ENCODE measurements around the gene ZNF511.

ZNF511 gene

DNA sequence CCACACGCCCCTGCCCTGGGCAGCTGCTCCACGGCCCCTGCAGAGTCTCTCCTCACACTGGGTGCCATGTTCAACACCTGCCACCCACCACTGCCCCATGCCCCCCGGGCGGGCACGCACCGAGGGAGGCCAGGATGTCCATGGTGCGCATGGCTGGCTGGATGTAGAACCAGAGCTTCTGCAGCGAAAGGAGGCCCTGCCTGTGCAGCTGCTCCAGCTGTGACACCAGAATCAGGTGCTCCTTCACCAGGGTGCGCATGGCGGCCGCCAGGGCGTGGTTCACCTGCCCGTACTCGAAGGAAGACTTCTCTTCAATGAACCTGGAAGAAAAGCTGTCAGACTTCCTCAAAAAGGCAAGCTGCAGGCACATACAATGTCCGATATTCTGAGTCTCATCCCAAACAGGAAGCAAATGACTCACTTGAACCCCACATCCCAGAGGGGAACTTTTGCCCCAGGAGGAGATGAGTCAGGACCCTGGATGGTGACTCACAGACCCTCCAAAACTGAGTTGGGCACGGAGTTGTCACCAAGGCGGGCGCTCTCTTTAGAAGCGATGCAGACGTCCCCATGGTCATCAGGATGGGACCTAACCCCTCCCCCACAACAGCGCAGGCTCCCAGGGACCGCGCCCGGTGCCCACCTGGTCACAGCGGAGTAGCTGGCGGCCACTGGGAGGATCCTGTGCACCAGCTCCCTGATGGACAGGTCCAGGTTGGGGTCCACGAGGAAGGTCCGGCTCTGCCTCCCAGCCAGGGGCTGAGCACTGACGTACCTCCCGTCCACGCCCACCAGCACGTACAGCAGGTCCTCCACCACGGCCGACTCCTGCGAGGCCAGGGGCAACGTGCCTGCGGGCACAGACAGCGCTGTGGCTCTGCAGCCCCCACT lies 15.6 kb upstream of the ZNF511 start:
- H3K9ac ChIP-seq (ENCODE audit: low read depth, low read length, poor library complexity), result peak overlapping the region; percentile 63

DNA sequence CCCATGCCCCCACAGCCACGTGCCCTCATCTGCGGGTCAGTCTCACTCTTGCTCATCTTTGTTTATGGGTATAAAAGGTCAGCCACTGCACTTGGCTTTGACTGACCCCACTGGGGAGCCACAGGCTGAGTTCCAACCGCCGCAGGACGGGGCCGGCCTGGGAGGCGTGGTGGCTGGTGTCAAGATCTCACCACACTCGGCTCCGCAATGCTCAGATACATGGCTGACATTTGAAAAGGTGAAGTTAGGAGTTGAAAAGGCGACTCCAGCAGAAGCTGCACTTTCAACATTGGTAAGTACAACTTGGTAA lies 14.9 kb upstream of the ZNF511 start:
- no peaks in the 10 kb centered on the region for H3K27me3 ChIP-seq (ENCODE audit: control insufficient read depth in 3 of 3, insufficient read depth in 3 of 3, low read depth in 1 of 3, low read length in 3 of 3)
- no peak overlapping the region for H4K91ac ChIP-seq (ENCODE audit: low read depth, low read length, poor library complexity)
- H3K9ac ChIP-seq (ENCODE audit: low read depth, low read length, poor library complexity), result peak overlapping the region; percentile 63
- H3K27ac ChIP-seq (replicated peaks; ENCODE audit: low read length), result no peak overlapping the region
- no peak overlapping the region for H3K18ac ChIP-seq (ENCODE audit: low read length)
- H2BK120ac ChIP-seq (ENCODE audit: low read depth, low read length), result no peak overlapping the region
- WGBS, 2 donors (ENCODE audit: extremely low coverage in 2 of 2, insufficient read length in 2 of 2, insufficient replicate concordance in 1 of 2), result no CpG with 5 or more reads among the region's 10 CpGs
- no peak overlapping the region for H2BK5ac ChIP-seq (ENCODE audit: low read length)
- no peak overlapping the region for H3K4me2 ChIP-seq (ENCODE audit: insufficient read depth, low read length, poor library complexity, severe bottlenecking)
- H2BK12ac ChIP-seq (ENCODE audit: low read length), result no peak overlapping the region
- H3K14ac ChIP-seq (ENCODE audit: low read length), result no peak overlapping the region
- peaks cover 0 to 1% of the 10 kb centered on the region in 2 donors for H3K9me3 ChIP-seq (replicated peaks in 1 of 2; ENCODE audit: control insufficient read depth in 2 of 2, insufficient read depth in 1 of 2, low read depth in 1 of 2, low read length in 2 of 2)
- no peak overlapping the region for H4K8ac ChIP-seq (ENCODE audit: low read depth, low read length)
- H2BK15ac ChIP-seq (ENCODE audit: low read length), result no peak overlapping the region
- peak overlapping the region; percentile 73 for H3K23ac ChIP-seq (ENCODE audit: low read depth, low read length, poor library complexity)
- H2AK5ac ChIP-seq (ENCODE audit: low read depth, low read length), result no peak overlapping the region
- peaks cover 63 to 84% of the 10 kb centered on the region in 2 donors for H3K36me3 ChIP-seq (replicated peaks in 1 of 2; ENCODE audit: control insufficient read depth in 2 of 2, insufficient read depth in 2 of 2, low read length in 2 of 2)
- H3K4me1 ChIP-seq (ENCODE audit: control insufficient read depth in 2 of 2, insufficient read depth in 1 of 2, low read depth in 1 of 2, low read length in 2 of 2), result no peaks in the 10 kb centered on the region
- DNase-seq (ENCODE audit: low spot score), result no peak
- H3K4ac ChIP-seq (ENCODE audit: low read length), result no peak overlapping the region
- H3K79me1 ChIP-seq (ENCODE audit: low read depth, low read length), result peaks cover 11% of the 10 kb centered on the region
- H3K4me3 ChIP-seq (ENCODE audit: low read length in 2 of 2), result no peak overlapping the region
- no peak overlapping the region for H2AFZ ChIP-seq (ENCODE audit: low read length)

More for the DNA sequence above, 15.6 kb upstream of the ZNF511 start:
- Histone ChIP-seq H3K4ac (ENCODE audit: low read length) (no peak overlapping the region), H3K14ac (ENCODE audit: low read length) (no peak overlapping the region), H2BK120ac (ENCODE audit: low read depth, low read length) (no peak overlapping the region), H3K4me2 (ENCODE audit: insufficient read depth, low read length, poor library complexity, severe bottlenecking) (no peak overlapping the region), H2BK12ac (ENCODE audit: low read length) (no peak overlapping the region), H2BK5ac (ENCODE audit: low read length) (no peak overlapping the region), H4K91ac (ENCODE audit: low read depth, low read length, poor library complexity) (no peak overlapping the region), H3K79me1 (ENCODE audit: low read depth, low read length) (peaks cover 11% of the 10 kb centered on the region), H3K4me1 (ENCODE audit: control insufficient read depth in 2 of 2, insufficient read depth in 1 of 2, low read depth in 1 of 2, low read length in 2 of 2) (no peaks in the 10 kb centered on the region), H3K36me3 (replicated peaks in 1 of 2; ENCODE audit: control insufficient read depth in 2 of 2, insufficient read depth in 2 of 2, low read length in 2 of 2) (peaks cover 61 to 84% of the 10 kb centered on the region in 2 donors), H3K23ac (ENCODE audit: low read depth, low read length, poor library complexity) (peak overlapping the region; percentile 73), H3K4me3 (ENCODE audit: low read length in 2 of 2) (peak overlapping the region in 1 of 2 donors; percentile 37), H2BK15ac (ENCODE audit: low read length) (no peak overlapping the region), H2AFZ (ENCODE audit: low read length) (no peak overlapping the region), H2AK5ac (ENCODE audit: low read depth, low read length) (no peak overlapping the region), H4K8ac (ENCODE audit: low read depth, low read length) (no peak overlapping the region), H3K18ac (ENCODE audit: low read length) (no peak overlapping the region), H3K9me3 (replicated peaks in 1 of 2; ENCODE audit: control insufficient read depth in 2 of 2, insufficient read depth in 1 of 2, low read depth in 1 of 2, low read length in 2 of 2) (peaks cover 0 to 1% of the 10 kb centered on the region in 2 donors), H3K27ac (replicated peaks; ENCODE audit: low read length) (no peak overlapping the region), H3K27me3 (ENCODE audit: control insufficient read depth in 3 of 3, insufficient read depth in 3 of 3, low read depth in 1 of 3, low read length in 3 of 3) (no peaks in the 10 kb centered on the region)
- WGBS, 2 donors (ENCODE audit: extremely low coverage in 2 of 2, insufficient read length in 2 of 2, insufficient replicate concordance in 1 of 2), result no CpG with 5 or more reads among the region's 38 CpGs
- no peak for DNase-seq (ENCODE audit: low spot score)

DNA sequence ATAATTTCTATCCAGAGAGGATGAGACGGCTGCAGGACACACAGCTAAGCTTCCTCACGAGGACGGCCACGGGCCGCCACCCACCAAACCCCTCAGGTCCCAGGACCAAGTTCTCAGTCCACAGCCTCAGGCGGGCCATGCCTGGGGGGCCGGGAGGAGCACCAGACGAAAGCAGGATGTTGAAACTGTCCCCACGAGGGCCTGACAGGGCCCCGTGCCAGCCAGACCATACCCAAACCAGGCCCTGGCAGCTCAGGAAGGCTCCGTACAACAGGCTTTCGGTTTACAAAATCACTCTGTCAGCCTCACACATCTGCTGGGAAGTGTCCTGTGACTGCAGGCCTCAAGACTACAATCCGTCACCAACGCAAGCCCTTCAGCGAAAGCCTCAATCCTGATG lies 14.5 kb upstream of the ZNF511 start:
- H2AK5ac ChIP-seq (ENCODE audit: low read depth, low read length), result no peak overlapping the region
- H4K91ac ChIP-seq (ENCODE audit: low read depth, low read length, poor library complexity), result no peak overlapping the region
- H2BK120ac ChIP-seq (ENCODE audit: low read depth, low read length), result no peak overlapping the region
- peaks cover 0 to 1% of the 10 kb centered on the region in 2 donors for H3K9me3 ChIP-seq (replicated peaks in 1 of 2; ENCODE audit: control insufficient read depth in 2 of 2, insufficient read depth in 1 of 2, low read depth in 1 of 2, low read length in 2 of 2)
- DNase-seq (ENCODE audit: low spot score), result no peak
- no peak overlapping the region for H3K27ac ChIP-seq (replicated peaks; ENCODE audit: low read length)
- H3K9ac ChIP-seq (ENCODE audit: low read depth, low read length, poor library complexity), result no peak overlapping the region
- H3K4ac ChIP-seq (ENCODE audit: low read length), result no peak overlapping the region
- H3K36me3 ChIP-seq (replicated peaks in 1 of 2; ENCODE audit: control insufficient read depth in 2 of 2, insufficient read depth in 2 of 2, low read length in 2 of 2), result peaks cover 61 to 84% of the 10 kb centered on the region in 2 donors
- H3K14ac ChIP-seq (ENCODE audit: low read length), result no peak overlapping the region
- H3K27me3 ChIP-seq (ENCODE audit: control insufficient read depth in 3 of 3, insufficient read depth in 3 of 3, low read depth in 1 of 3, low read length in 3 of 3), result no peaks in the 10 kb centered on the region
- no peak overlapping the region for H2AFZ ChIP-seq (ENCODE audit: low read length)
- H2BK15ac ChIP-seq (ENCODE audit: low read length), result no peak overlapping the region
- H3K4me3 ChIP-seq (ENCODE audit: low read length in 2 of 2), result no peak overlapping the region
- no peak overlapping the region for H3K23ac ChIP-seq (ENCODE audit: low read depth, low read length, poor library complexity)
- peaks cover 11% of the 10 kb centered on the region for H3K79me1 ChIP-seq (ENCODE audit: low read depth, low read length)
- H2BK12ac ChIP-seq (ENCODE audit: low read length), result no peak overlapping the region
- no peak overlapping the region for H4K8ac ChIP-seq (ENCODE audit: low read depth, low read length)
- H3K18ac ChIP-seq (ENCODE audit: low read length), result no peak overlapping the region
- no peaks in the 10 kb centered on the region for H3K4me1 ChIP-seq (ENCODE audit: control insufficient read depth in 2 of 2, insufficient read depth in 1 of 2, low read depth in 1 of 2, low read length in 2 of 2)
- H3K4me2 ChIP-seq (ENCODE audit: insufficient read depth, low read length, poor library complexity, severe bottlenecking), result no peak overlapping the region
- H2BK5ac ChIP-seq (ENCODE audit: low read length), result no peak overlapping the region
- WGBS, 2 donors (ENCODE audit: extremely low coverage in 2 of 2, insufficient read length in 2 of 2, insufficient replicate concordance in 1 of 2), result no CpG with 5 or more reads among the region's 15 CpGs

- peak overlapping the region; percentile 21 for H3K9ac ChIP-seq (ENCODE audit: low read depth, low read length, poor library complexity)
- no peak overlapping the region for H4K91ac ChIP-seq (ENCODE audit: low read depth, low read length, poor library complexity)
- H3K4me3 ChIP-seq (ENCODE audit: low read length in 2 of 2), result no peak overlapping the region
- no peak overlapping the region for H3K27ac ChIP-seq (replicated peaks; ENCODE audit: low read length)
- no peak overlapping the region for H2BK5ac ChIP-seq (ENCODE audit: low read length)
- H3K23ac ChIP-seq (ENCODE audit: low read depth, low read length, poor library complexity), result no peak overlapping the region
- H2AK5ac ChIP-seq (ENCODE audit: low read depth, low read length), result no peak overlapping the region
- no peak overlapping the region for H3K4ac ChIP-seq (ENCODE audit: low read length)
- H2BK120ac ChIP-seq (ENCODE audit: low read depth, low read length), result no peak overlapping the region
- H3K18ac ChIP-seq (ENCODE audit: low read length), result no peak overlapping the region
- peaks cover 61 to 89% of the 10 kb centered on the region in 2 donors for H3K36me3 ChIP-seq (replicated peaks in 1 of 2; ENCODE audit: control insufficient read depth in 2 of 2, insufficient read depth in 2 of 2, low read length in 2 of 2)
- no CpG with 5 or more reads among the region's 42 CpGs for WGBS, 2 donors (ENCODE audit: extremely low coverage in 2 of 2, insufficient read length in 2 of 2, insufficient replicate concordance in 1 of 2)
- H2AFZ ChIP-seq (ENCODE audit: low read length), result no peak overlapping the region
- no peak overlapping the region for H4K8ac ChIP-seq (ENCODE audit: low read depth, low read length)
- peaks cover 0 to 1% of the 10 kb centered on the region in 2 donors for H3K9me3 ChIP-seq (replicated peaks in 1 of 2; ENCODE audit: control insufficient read depth in 2 of 2, insufficient read depth in 1 of 2, low read depth in 1 of 2, low read length in 2 of 2)
- no peak overlapping the region for H3K4me2 ChIP-seq (ENCODE audit: insufficient read depth, low read length, poor library complexity, severe bottlenecking)
- no peak overlapping the region for H2BK15ac ChIP-seq (ENCODE audit: low read length)
- H3K27me3 ChIP-seq (ENCODE audit: control insufficient read depth in 3 of 3, insufficient read depth in 3 of 3, low read depth in 1 of 3, low read length in 3 of 3), result no peaks in the 10 kb centered on the region
- no peak overlapping the region for H2BK12ac ChIP-seq (ENCODE audit: low read length)
- DNase-seq (ENCODE audit: low spot score), result no peak
- H3K4me1 ChIP-seq (ENCODE audit: control insufficient read depth in 2 of 2, insufficient read depth in 1 of 2, low read depth in 1 of 2, low read length in 2 of 2), result no peaks in the 10 kb centered on the region
- H3K14ac ChIP-seq (ENCODE audit: low read length), result no peak overlapping the region
- H3K79me1 ChIP-seq (ENCODE audit: low read depth, low read length), result peaks cover 11% of the 10 kb centered on the region
Observed at GRCh38 chr10:133295426-133296320, 13.0 kb upstream of the ZNF511 start.

All from neuronal stem cell (in vitro differentiated cells).